Activated T-cell treated with anti-CD3 and anti-CD28 coated beads, Interleukin-2, amount 50 U/mL, for 72 hours (primary cell): ENCODE data around the gene NTF3. TPM values are rescaled to one million over a fixed set of nuclear protein-coding genes. Genes with fewer than 3 reads are reported as not detected.

Source experiments
- ATAC-seq, 2 donors: fragments of 150-1000 bp; cut with Tn5 transposase; replicated peaks in 1 of 2; 2 replicates each; pipeline ENCODE4 v1.10.0; 2021; ENCODE audit warnings: moderate library complexity in 2 of 2, mild to moderate bottlenecking in 1 of 2
- DNase-seq, 2 donors: peaks; one replicate each; pipeline ENCODE4 v3.0.0; 2021 to 2022; ENCODE audit warnings: mixed read lengths in 1 of 2
- H3K27ac Mint-ChIP-seq: one replicate; pipeline ENCODE4 v1.8.0; 2022; ENCODE audit warnings: mild to moderate bottlenecking, moderate library complexity, mixed read lengths
- H3K27me3 Mint-ChIP-seq: one replicate; pipeline ENCODE4 v1.8.0; 2022; ENCODE audit warnings: low read depth, mixed read lengths
- H3K36me3 Mint-ChIP-seq, 2 donors: one replicate each; pipeline ENCODE4 v1.8.0; 2022; ENCODE audit warnings: mixed read lengths in 2 of 2, mild to moderate bottlenecking in 1 of 2; ENCODE audit not compliant: insufficient read depth in 2 of 2
- H3K4me1 Mint-ChIP-seq: one replicate; pipeline ENCODE4 v1.8.0; 2022; ENCODE audit warnings: low read depth, mixed read lengths
- H3K4me3 Mint-ChIP-seq, 2 donors: one replicate each; pipeline ENCODE4 v1.8.0; 2022; ENCODE audit warnings: mild to moderate bottlenecking in 2 of 2, mixed read lengths in 2 of 2, moderate library complexity in 2 of 2
- H3K9me3 Mint-ChIP-seq, 2 donors: one replicate each; pipeline ENCODE4 v1.8.0; 2022; ENCODE audit warnings: mixed read lengths in 2 of 2
- total RNA-seq, 2 donors: library from RNA; stranded (reverse); gene quantifications; one replicate each; pipeline ENCODE4 v1.2.3, GENCODE V29; 2022

NTF3 gene
- total RNA-seq, 2 donors from 2014 or later, result not detected

DNA sequence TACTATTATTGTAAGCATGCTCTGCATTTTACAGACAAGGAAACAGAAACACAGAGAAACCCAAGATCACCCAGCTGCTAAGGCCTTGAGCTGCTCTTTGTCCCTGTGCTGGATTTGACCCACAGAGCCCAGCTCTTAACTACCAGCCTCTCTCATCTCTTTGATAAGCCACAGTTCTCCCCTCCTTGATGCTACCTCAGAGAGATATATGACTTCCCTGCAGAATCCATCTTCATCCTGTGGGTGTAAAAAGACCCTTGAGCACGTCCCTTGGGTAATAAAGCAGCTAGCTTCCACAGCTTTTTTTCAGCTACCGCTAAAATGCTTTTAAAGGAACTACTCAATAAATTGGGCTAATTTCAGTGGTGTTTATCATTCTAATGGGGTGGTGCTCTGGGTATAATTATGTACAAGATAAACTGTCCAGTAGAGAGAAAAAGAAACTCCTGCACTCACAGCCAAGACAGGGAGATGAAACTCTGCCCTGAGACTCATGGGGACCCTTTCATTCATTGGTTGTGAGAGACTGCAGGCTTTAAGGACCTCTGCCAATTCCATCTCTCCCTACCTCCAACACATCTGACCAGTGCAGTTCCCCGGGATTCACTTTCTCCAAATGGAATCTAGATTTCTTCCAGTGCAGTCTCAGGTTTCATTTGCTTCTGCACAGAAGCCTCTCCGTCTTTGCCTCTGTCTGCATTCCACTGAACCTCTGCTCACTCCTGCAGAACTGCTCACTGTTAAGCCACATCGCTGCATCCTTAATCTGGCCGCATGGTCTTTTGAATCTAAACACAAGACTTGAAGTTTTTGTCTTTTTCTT lies 24.7 kb upstream of the NTF3 start:
- ATAC-seq, result no peak
- Mint-ChIP-seq H3K4me1 (no peaks in the 10 kb centered on the region), H3K9me3 (no peaks in the 10 kb centered on the region), H3K36me3 (no peaks in the 10 kb centered on the region), H3K27me3 (peaks cover 3% of the 10 kb centered on the region), H3K27ac (no peak overlapping the region), H3K4me3 (no peak overlapping the region)
- DNase-seq, result no peak

DNA sequence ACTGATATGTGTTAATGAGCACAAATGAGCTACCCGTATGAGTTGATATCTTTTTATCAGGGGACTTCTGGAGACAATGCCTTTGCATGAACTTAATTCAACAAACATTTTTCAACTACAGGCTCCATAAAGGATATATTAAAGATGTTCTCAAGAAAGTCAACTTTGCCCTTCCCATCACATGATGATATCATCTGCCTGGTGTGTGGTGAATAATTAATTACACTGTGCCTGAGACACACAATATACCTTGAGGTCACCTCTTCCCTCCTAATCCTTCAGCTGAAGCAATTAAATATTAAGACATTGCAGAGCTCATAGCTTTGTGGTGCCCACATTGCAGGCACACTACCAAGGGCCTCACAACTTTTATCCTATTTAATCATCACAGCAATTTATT lies 22.3 kb upstream of the NTF3 start:
- no peak for ATAC-seq

DNA sequence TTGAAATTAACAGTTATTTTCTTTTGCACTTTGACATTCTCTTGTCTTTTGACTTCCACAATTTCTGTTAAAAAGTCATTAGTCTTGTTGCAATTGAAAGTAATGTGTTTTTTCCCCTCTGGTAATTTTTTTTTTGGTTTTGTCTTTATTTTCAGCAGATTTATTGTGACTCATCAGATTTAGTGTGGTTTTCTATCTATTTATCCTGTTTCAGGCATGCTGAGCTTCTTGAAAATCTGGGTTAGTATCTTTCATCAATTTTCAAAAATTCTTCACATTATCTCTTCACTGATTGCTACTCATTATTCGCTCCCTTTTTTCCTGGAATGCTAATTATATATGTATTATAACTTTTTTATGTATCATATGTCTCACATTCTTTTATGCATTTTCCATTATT lies 15.3 kb upstream of the NTF3 start:
- Mint-ChIP-seq H3K36me3 (no peaks in the 10 kb centered on the region), H3K9me3 (no peaks in the 10 kb centered on the region), H3K27ac (no peak overlapping the region), H3K4me3 (no peak overlapping the region), H3K27me3 (no peaks in the 10 kb centered on the region), H3K4me1 (no peaks in the 10 kb centered on the region)
- ATAC-seq, result no peak
- DNase-seq, result no peak

More for the DNA sequence above, 22.3 kb upstream of the NTF3 start:
- Mint-ChIP-seq H3K27me3 (no peaks in the 10 kb centered on the region), H3K4me1 (no peaks in the 10 kb centered on the region), H3K36me3 (no peaks in the 10 kb centered on the region), H3K4me3 (no peak overlapping the region), H3K27ac (no peak overlapping the region), H3K9me3 (no peaks in the 10 kb centered on the region)
- DNase-seq, result no peak

DNA sequence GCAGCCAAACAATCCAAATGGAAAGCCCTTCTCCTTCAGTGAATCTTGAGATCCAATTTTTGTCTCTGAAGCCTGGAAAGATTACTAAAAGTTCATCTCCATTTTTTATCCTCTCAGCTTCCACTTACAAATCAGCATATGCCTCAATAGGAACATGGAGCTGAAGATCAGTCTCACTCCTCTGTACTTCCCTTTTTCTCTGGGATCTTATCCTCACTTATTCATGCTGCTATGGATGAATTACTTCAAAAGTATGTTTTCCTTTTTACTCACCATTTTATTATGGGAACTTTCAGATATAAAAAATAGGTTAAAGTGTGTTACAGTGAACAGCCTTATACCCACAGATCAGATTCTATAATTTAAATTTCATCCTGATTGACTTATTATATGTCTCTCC lies 14.4 kb upstream of the NTF3 start:
- no peaks in the 10 kb centered on the region for H3K27me3 Mint-ChIP-seq
- H3K9me3 Mint-ChIP-seq, result no peaks in the 10 kb centered on the region
- H3K27ac Mint-ChIP-seq, result no peak overlapping the region
- ATAC-seq (no peak), DNase-seq (no peak)
- no peaks in the 10 kb centered on the region for H3K36me3 Mint-ChIP-seq
- no peak overlapping the region for H3K4me3 Mint-ChIP-seq
- H3K4me1 Mint-ChIP-seq, result no peaks in the 10 kb centered on the region

DNA sequence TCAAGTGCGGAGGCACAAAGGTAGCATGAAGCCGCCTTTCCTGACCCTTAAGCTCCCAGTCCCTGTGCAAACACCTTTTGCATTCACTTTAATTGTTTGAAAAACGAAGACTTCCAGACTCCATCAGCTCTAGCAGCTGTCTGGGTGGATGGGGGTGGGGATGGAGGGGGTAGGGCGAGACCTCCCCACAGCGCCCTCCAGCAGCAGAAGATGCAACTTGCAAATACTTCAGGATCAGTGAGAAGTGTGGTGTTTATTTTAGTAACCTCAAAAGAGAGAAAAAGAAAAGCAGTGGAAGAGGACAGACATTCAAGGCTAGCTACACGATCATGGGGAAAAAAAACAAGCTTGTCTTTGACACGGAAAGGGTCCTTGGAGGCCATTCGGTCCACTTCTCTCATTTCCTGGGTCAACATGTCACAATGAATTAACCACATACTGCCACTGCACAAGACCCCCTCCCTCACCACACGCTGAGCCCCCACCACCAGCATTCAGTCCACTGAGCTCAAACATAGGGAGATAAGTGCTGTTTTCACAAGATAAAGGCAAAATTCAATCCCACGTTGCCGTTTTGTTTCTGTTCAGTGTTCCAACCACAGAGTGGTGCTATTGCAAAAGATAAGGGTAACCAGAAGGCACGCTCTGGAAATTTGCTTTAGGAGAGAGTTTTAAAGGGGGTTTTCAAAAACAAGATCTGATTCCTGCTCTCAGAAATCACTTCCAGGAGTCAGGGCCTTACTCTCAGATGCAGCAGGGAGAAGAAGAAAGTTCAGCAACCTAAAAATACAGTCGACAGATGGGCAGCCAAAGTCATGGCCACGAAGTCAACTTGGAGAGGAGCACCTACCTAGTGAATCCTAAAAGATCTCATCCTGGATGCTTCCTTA lies 3.3 kb upstream of the NTF3 start:
- H3K27ac Mint-ChIP-seq, result no peak overlapping the region
- H3K9me3 Mint-ChIP-seq, result no peaks in the 10 kb centered on the region
- H3K4me3 Mint-ChIP-seq, result no peak overlapping the region
- H3K4me1 Mint-ChIP-seq, result peaks cover 8% of the 10 kb centered on the region
- no peak for DNase-seq
- H3K36me3 Mint-ChIP-seq, result peaks cover 0 to 1% of the 10 kb centered on the region in 2 donors
- peaks cover 58% of the 10 kb centered on the region for H3K27me3 Mint-ChIP-seq
- ATAC-seq, result no peak

DNA sequence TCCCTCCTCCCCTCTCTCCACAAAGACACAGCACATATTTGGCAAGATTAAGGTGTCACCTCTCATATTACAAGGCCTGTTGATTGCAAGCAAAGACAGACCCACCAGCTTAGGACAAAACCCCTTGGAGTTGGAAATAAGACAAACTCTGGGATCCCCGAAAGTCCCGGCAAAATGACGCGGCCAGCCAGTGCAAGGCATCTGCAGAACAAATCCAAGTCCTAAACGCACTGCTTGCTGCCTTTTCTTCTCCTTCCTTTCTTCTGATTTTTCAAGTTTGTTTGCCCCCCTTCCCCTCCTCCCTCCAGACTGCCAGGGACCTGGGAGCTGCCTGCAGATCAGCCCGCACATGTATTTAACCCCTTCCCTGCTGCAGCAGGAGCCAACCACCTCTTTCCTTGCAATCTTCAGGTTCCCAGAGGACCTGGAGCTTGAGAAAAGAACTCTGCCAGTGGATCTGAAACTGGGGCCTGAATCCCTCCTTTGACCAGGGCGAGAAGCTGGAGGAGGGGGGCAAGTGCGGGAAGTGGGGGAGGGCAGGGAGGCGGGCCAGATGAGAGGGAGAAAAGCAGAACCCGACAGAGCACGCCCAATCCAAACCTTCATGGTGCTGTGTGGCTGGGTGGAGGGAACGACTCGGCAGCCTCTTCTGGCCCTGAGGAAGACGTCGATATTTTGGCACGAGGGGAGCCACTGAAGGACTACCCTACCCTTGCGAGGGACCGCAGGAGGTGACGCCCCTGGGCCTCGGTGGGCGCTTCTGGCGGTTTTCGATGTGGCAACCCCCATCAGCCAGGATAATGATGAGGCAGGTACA lies 2.0 kb upstream of the NTF3 start:
- no peak overlapping the region for H3K27ac Mint-ChIP-seq
- H3K27me3 Mint-ChIP-seq, result peaks cover 58% of the 10 kb centered on the region
- no peak overlapping the region for H3K4me3 Mint-ChIP-seq
- H3K9me3 Mint-ChIP-seq, result no peaks in the 10 kb centered on the region
- ATAC-seq (no peak), DNase-seq (no peak)
- H3K4me1 Mint-ChIP-seq, result peaks cover 8% of the 10 kb centered on the region
- peaks cover 0 to 1% of the 10 kb centered on the region in 2 donors for H3K36me3 Mint-ChIP-seq

DNA sequence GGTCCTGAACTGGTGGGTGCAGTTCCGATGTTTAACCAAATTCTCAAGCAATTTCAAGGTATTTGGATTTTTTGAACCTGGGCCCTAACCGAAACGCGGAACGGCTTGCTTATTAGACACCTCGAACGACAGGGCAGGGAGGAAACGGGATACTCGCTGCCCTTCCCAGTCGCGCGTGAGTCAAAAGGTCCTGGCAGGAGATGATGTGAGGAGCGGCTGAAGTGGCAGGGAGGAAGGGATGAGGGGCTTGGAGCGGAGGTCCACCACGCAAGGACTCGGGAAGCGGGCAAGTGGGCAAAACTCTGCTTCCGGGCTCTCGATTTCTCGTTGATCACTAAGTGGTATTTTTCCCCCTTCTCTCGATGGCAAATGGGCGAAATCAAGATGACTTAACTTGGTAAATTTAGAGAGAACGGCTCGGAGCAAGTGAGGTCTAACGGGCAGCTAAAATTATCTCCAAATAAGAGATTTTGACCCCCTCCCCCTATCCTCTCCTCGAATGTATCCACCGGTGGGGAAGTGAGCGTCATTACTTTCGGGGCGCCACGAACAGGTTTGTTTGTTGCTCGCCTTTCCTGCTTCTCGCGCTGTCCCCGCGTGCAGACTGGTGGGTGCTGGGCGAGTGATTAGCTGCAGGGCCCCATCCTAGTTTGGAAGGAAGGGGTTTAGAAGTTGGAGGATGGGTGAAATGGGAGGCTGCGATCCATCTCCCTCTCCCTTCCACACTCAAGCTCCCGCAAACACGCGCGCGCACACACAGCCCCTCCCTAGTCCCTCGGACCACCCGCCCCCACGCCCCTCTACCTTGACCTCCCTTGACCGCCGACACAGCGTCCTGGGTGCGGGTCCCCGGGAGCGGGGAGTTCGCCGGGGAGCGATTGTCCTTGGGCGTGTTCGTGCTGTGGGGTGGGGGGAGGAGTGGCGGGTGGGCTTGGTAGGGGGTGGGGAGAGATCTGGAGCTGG lies 986 bp upstream of the NTF3 start:
- no peak overlapping the region for H3K27ac Mint-ChIP-seq
- DNase-seq (no peak), ATAC-seq (no peak)
- no peaks in the 10 kb centered on the region for H3K9me3 Mint-ChIP-seq
- H3K4me1 Mint-ChIP-seq, result peaks cover 8% of the 10 kb centered on the region
- H3K27me3 Mint-ChIP-seq, result peaks cover 58% of the 10 kb centered on the region
- peaks cover 0 to 1% of the 10 kb centered on the region in 2 donors for H3K36me3 Mint-ChIP-seq
- H3K4me3 Mint-ChIP-seq, result peak overlapping the region; percentile 2 to 50

DNA sequence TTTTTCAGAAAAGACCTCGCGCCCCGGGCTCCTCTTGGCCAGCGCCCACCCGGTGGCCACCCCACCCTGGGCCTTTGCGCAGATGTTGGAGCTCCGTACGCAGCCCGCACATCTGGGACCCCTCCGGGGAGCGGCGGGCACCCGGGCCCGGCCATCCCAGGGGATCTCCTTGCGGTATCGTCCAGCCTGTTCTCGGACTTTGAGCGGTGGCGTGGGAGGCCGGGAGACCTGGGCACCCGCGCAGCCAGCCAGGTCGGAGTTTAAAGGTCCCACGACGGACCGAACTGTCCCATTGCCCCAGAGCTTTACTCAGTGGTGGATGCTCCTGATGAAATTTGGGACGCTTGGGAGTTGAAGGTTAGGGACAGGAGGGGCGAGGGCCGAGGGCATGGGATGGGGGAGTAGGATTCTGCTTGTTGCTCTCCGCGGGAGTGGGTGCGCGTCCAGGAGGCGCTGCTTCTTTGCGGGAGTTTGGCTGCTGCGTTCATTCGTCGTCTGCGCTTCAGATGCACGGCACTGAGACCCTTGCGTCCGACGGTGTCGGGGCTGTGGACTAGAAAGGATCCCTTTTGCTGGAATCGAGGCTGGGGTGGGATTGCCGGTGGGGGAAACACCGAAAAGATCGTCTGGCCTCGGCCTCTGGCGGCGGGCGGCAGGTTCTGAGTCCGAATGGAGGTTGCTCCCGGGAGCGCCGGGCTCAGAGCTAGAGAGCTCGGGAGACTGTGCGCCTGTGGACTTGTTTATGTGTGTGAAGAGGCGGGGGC lies 1.4 kb downstream of the NTF3 start:
- peaks cover 0 to 1% of the 10 kb centered on the region in 2 donors for H3K36me3 Mint-ChIP-seq
- ATAC-seq (no peak), DNase-seq (no peak)
- H3K27me3 Mint-ChIP-seq, result peaks cover 56% of the 10 kb centered on the region
- peaks cover 8% of the 10 kb centered on the region for H3K4me1 Mint-ChIP-seq
- H3K4me3 Mint-ChIP-seq, result no peak overlapping the region
- H3K27ac Mint-ChIP-seq, result no peak overlapping the region
- H3K9me3 Mint-ChIP-seq, result no peaks in the 10 kb centered on the region

DNA sequence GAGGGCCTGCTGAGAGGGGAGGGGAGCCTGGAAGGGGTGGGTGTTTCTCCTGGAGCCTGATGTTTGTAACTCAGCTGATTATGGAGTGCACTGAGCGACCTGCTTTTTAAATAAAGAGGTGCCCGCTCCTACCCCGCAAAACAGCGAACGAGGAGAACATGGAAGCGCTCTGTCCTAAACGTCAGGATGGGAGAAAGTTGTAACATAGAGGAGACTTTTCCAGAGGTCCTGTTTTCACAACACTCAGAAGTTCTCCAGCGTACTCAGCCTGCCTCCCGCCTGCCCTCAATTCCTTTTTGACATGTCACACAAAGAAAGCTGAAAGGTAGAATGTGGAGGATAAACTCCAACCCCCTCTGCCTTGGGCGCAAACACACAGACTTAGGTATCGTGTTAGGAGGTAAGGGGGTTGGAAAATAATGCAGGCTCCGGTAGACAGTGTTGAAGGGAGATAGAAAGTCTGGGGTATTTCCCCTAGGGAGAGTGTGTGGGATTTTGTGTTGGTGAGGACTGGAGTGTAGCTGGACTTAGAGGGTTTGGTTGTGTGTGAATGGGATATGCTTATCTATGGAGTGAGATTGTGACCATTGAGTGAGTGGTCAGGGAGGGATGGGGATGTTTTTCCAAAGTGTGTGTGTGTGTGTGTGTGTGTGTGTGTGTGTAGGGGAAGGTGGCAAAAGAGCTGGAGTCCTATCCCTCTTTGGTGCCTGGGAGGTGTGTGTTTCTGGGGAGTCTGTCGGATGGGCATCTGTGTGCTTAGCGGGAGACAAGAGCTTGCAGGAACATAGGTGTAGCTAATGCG lies 2.1 kb downstream of the NTF3 start:
- no peak overlapping the region for H3K27ac Mint-ChIP-seq
- peaks cover 0 to 1% of the 10 kb centered on the region in 2 donors for H3K36me3 Mint-ChIP-seq
- ATAC-seq (no peak), DNase-seq (no peak)
- H3K4me1 Mint-ChIP-seq, result peaks cover 8% of the 10 kb centered on the region
- peaks cover 49% of the 10 kb centered on the region for H3K27me3 Mint-ChIP-seq
- H3K9me3 Mint-ChIP-seq, result no peaks in the 10 kb centered on the region
- no peak overlapping the region for H3K4me3 Mint-ChIP-seq

DNA sequence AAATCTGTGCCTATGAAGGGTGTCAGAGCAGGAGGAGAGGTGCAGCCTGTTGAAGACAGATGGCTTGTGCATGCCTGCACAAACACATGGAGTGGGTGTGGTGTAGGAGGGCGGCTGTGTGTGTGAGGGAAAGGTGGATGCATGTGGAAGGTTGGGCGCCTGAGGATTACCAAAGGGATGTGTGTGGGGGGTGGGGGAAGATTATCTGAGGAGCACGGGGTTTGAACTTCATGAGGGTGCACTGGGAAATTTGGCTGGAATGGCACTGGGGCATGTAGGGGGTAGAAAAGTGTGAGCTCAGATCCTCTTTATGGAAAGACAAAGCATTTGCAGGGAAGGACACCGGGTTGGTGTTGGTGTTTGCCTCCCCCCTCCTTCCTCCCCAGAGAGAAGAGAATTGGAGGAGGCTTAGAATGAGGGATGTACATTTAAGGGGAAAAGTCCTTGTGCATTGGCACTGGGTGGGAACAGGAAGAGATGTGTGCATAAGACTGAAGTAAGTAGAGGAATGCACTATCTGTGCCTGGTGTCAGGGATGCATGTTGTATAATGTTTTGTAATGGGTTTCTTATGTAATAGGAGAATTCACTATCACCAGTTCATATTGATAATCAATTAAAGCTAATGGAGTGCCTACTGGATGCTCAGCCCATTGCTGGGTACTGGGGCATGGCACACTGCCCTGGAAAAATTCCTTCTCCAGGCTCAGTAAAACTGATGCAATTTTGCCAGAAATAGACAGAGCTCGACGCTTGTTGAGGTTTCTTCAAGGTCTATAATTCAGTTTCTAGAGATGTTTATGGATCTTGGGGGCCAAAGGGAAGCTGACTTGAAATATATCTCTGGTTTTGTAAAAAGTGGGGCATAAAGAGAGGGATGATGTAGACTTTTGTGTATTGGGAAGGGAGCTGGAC lies 3.0 kb downstream of the NTF3 start:
- H3K4me3 Mint-ChIP-seq, result no peak overlapping the region
- H3K27me3 Mint-ChIP-seq, result peaks cover 40% of the 10 kb centered on the region
- no peak overlapping the region for H3K27ac Mint-ChIP-seq
- no peaks in the 10 kb centered on the region for H3K9me3 Mint-ChIP-seq
- peaks cover 8% of the 10 kb centered on the region for H3K4me1 Mint-ChIP-seq
- no peak for DNase-seq
- ATAC-seq, result no peak
- peaks cover 0 to 1% of the 10 kb centered on the region in 2 donors for H3K36me3 Mint-ChIP-seq
